T-cell (primary cell): Measurements from ENCODE around the gene ST6GALNAC2. TPM values are rescaled to one million over a fixed set of nuclear protein-coding genes. Genes with fewer than 3 reads are reported as not detected.

Source experiments
- ATAC-seq, 4 experiments: fragments of 200-7000 bp in 3 of 4; fragments of 150-1000 bp in 1 of 4; cut with Tn5 transposase; replicated peaks in 1 of 4; 1 replicate in 3 of 4; 2 replicates in 1 of 4; pipeline ENCODE4 v1.10.0; 2021; ENCODE audit warnings: moderate library complexity in 3 of 4, mild to moderate bottlenecking in 2 of 4, moderate number of reproducible peaks in 1 of 4
- CTCF ChIA-PET, 2 donors: fragments of 300-600 bp; sonication (Branson Sonifier 250); formaldehyde crosslinking; loops; one replicate each; lab custom pipeline; 2022; ENCODE audit warnings: antibody characterized with exemption in 2 of 2; lab: Charles Lee
- POLR2A ChIA-PET, 2 donors: fragments of 300-600 bp; sonication (Branson Sonifier 250); formaldehyde crosslinking; loops; one replicate each; lab custom pipeline; 2022; ENCODE audit warnings: antibody characterized with exemption in 2 of 2; lab: Charles Lee
- DNase-seq, 35 experiments: peaks; one replicate each; pipeline versions ENCODE4 v3.0.0 to v3.0.0-alpha.2; 2013 to 2023
- H3K27ac ChIP-seq: one replicate; pipeline ENCODE4 v1.5.1; 2013; ENCODE audit warnings: low read length
- H3K27me3 ChIP-seq, 2 experiments: replicated peaks in 1 of 2; 1 replicate in 1 of 2; 2 replicates in 1 of 2; pipeline versions ENCODE4 v1.6.1 to v1.7.0; 2013; ENCODE audit warnings: low read length in 1 of 2, mixed read lengths in 1 of 2; ENCODE audit not compliant: control insufficient read depth in 2 of 2, insufficient read depth in 2 of 2; ENCODE audit errors: extremely low read depth in 1 of 2
- H3K36me3 ChIP-seq, 2 donors: 1 replicate in 1 of 2; 2 replicates in 1 of 2; pipeline versions ENCODE4 v1.6.1 to v1.7.0; 2013; ENCODE audit warnings: low read length in 1 of 2; ENCODE audit not compliant: control insufficient read depth in 2 of 2, insufficient read depth in 1 of 2; ENCODE audit errors: extremely low read depth in 1 of 2
- H3K4me1 ChIP-seq, 2 experiments: 1 replicate in 1 of 2; 2 replicates in 1 of 2; pipeline versions ENCODE4 v1.6.1 to v1.7.0; 2013; ENCODE audit warnings: low read length in 2 of 2, mixed read lengths in 1 of 2; ENCODE audit not compliant: insufficient read depth in 2 of 2, control insufficient read depth in 1 of 2; ENCODE audit errors: extremely low read depth in 1 of 2
- H3K4me3 ChIP-seq, 2 donors: 1 replicate in 1 of 2; 2 replicates in 1 of 2; pipeline versions ENCODE4 v1.5.1 to v1.7.0; 2013; ENCODE audit warnings: mild to moderate bottlenecking in 2 of 2, low read length in 1 of 2, moderate library complexity in 1 of 2; ENCODE audit not compliant: control insufficient read depth in 1 of 2; ENCODE audit errors: extremely low read depth in 1 of 2
- H3K9me3 ChIP-seq: 2 replicates; pipeline ENCODE4 v1.7.0; 2013
- H3K27ac Mint-ChIP-seq, 2 donors: one replicate each; pipeline ENCODE4 v1.8.0; 2020 to 2021; ENCODE audit warnings: mild to moderate bottlenecking in 2 of 2, mixed read lengths in 2 of 2
- H3K27me3 Mint-ChIP-seq, 2 donors: one replicate each; pipeline ENCODE4 v1.8.0; 2021 to 2022; ENCODE audit warnings: mixed read lengths in 2 of 2
- H3K36me3 Mint-ChIP-seq: one replicate; pipeline ENCODE4 v1.8.0; 2021; ENCODE audit warnings: mixed read lengths
- H3K4me1 Mint-ChIP-seq, 3 donors: one replicate each; pipeline ENCODE4 v1.8.0; 2020 to 2022; ENCODE audit warnings: mixed read lengths in 3 of 3, mild to moderate bottlenecking in 1 of 3
- H3K4me3 Mint-ChIP-seq, 3 donors: one replicate each; pipeline ENCODE4 v1.8.0; 2020 to 2022; ENCODE audit warnings: mild to moderate bottlenecking in 3 of 3, mixed read lengths in 3 of 3, moderate library complexity in 3 of 3
- H3K9me3 Mint-ChIP-seq, 3 donors: one replicate each; pipeline ENCODE4 v1.8.0; 2020 to 2022; ENCODE audit warnings: mixed read lengths in 3 of 3
- WGBS: methylation state at CpG from one replicate; pipeline ENCODE4 v1.1.5; 2013; ENCODE audit warnings: missing lambda C conversion rate; ENCODE audit not compliant: insufficient coverage; 5-methylcytosine and 5-hydroxymethylcytosine counted together
- total RNA-seq, 35 experiments: library from RNA in 6 of 35; stranded (reverse) in 6 of 35; fragments of 120-200 nt in 1 of 35; gene quantifications; one replicate each; pipeline versions ENCODE4 v1.2.1 to v1.2.4 and lab custom pipeline; 2013 to 2026

The ST6GALNAC2 gene
- total RNA-seq, 5 donors from 2014 or later (not counting 1 experiment from before 2014, with no cell fraction given) = 0.55 to 4.7 (median 2.1) TPM

DNA sequence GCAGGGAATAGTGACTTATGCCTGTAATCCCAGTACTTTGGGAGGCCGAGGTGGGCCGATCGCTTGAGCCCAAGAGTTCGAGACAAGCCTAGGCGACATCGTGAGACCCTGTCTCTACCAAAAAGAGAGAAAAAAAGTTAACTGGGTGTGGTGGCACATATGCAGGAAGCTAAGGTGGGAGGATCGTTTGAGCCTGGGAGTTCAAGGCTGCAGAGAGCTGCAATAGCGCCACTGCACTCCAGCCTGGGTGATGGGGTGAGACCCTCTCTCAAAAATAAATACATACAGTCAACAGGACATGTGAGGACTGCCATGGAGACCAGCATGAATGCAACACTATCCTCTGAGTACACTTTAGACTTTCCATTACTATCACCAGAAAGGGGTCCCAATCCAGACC is 15.4 kb upstream of the ST6GALNAC2 start:
- ATAC-seq (no peak), DNase-seq (no peak)
- Mint-ChIP-seq H3K27ac (peak overlapping the region in 1 of 2 donors; percentile 2), H3K9me3 (no peaks in the 10 kb centered on the region), H3K36me3 (no peaks in the 10 kb centered on the region), H3K4me1 (peaks cover 17 to 20% (median 18%) of the 10 kb centered on the region in 3 donors), H3K27me3 (peaks cover 0 to 8% of the 10 kb centered on the region in 2 donors), H3K4me3 (peak overlapping the region in 1 of 3 donors; percentile 23)
- ChIA-PET CTCF (no interaction called here), POLR2A (no interaction called here)
- no peak overlapping the region for H3K27ac ChIP-seq
- no peaks in the 10 kb centered on the region for H3K36me3 ChIP-seq
- H3K4me3 ChIP-seq = no peak overlapping the region
- H3K27me3 ChIP-seq = peaks cover 0 to 41% of the 10 kb centered on the region in 2 experiments
- H3K4me1 ChIP-seq = peaks cover 6 to 16% of the 10 kb centered on the region in 2 experiments
- H3K9me3 ChIP-seq = no peaks in the 10 kb centered on the region
- WGBS = 86% methylated on average over 5 of the region's 8 CpGs

DNA sequence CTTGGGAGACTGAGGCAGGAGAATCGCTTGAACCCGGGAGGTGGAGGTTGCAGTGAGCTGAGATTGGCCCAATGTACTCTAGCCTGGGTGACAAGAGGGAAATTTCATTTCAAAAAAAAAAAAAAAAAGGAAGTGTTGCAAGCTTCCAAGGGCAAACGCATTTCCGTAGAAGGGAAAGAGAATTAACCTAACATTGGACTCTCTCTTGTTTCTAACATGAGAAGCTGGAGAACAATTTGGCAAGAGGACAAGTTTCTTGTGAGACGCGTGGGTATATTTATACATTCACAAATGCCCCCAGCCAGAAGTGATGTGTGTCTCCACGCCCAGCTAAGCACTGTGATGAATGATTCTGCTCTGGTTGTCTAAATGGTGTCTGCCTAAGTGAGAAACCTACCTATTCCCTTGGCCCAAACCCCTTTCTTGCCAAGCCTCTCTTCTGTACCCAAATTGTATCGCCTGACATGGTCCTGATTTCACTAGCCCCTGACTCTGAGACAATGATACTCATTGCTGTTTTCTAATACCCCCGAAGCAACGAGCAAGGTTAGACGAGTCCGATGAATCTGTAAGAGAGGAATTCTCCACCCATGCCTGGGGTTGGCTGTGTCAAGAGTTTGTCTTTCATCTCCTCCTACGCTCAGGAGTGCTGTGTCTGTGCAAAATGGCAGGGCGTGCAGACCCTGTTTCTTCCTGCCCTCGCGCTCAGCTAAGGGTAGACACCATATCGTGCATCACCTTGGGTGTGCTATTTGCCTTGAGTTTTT is 14.2 kb upstream of the ST6GALNAC2 start:
- POLR2A ChIA-PET = interaction anchor here in 1 of 2 donors (0.5 kb wide), 1 partner anchor 1326 kb away, joined by 4 read pairs; no protein-coding TSS in a partner anchor
- H3K4me1 ChIP-seq = peaks cover 6 to 16% of the 10 kb centered on the region in 2 experiments
- peaks cover 0 to 12% of the 10 kb centered on the region in 2 donors for H3K27me3 Mint-ChIP-seq
- H3K36me3 ChIP-seq = no peaks in the 10 kb centered on the region
- H3K4me3 Mint-ChIP-seq = no peak overlapping the region
- no peaks in the 10 kb centered on the region for H3K9me3 ChIP-seq
- H3K9me3 Mint-ChIP-seq = no peaks in the 10 kb centered on the region
- H3K27ac Mint-ChIP-seq = no peak overlapping the region
- WGBS = 93% methylated on average over 9 of the region's 17 CpGs
- peaks cover 0 to 41% of the 10 kb centered on the region in 2 experiments for H3K27me3 ChIP-seq
- ATAC-seq (no peak), DNase-seq (no peak)
- CTCF ChIA-PET = interaction anchor here (0.6 to 0.9 kb wide), 3 partner anchors 82 to 345 kb away, joined by 3 to 6 read pairs (median 3); no protein-coding TSS in a partner anchor
- no peak overlapping the region for H3K27ac ChIP-seq
- peaks cover 17 to 20% (median 18%) of the 10 kb centered on the region in 3 donors for H3K4me1 Mint-ChIP-seq
- H3K36me3 Mint-ChIP-seq = no peaks in the 10 kb centered on the region
- no peak overlapping the region for H3K4me3 ChIP-seq

DNA sequence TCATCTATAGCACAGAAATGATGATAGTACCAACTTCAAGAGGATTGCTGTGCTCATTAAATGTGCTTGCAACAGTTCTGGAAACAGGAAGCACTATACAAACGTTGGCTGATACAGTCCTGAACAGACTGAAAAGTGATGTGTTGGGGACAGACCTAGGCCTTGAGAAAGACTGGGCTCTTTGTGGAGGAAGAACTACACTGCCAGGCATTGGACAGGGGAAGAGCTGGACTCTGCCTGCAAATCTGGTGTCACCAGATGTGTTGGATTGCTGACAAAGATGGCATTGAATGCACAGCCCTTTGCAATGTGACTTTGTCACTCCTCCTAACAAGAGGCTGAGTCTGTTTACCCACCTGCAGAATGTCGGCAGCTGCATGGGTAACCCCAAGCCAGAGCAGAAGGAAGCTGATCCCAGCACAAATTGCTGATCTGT is 12.4 kb upstream of the ST6GALNAC2 start:
- Mint-ChIP-seq H3K4me1 (peaks cover 17 to 20% (median 18%) of the 10 kb centered on the region in 3 donors), H3K36me3 (no peaks in the 10 kb centered on the region), H3K9me3 (no peaks in the 10 kb centered on the region), H3K27me3 (peaks cover 4 to 9% of the 10 kb centered on the region in 2 donors), H3K27ac (no peak overlapping the region), H3K4me3 (no peak overlapping the region)
- DNase-seq (no peak), ATAC-seq (no peak)
- Histone ChIP-seq H3K27me3 (peaks cover 0 to 35% of the 10 kb centered on the region in 2 experiments), H3K4me3 (no peak overlapping the region), H3K36me3 (no peaks in the 10 kb centered on the region), H3K4me1 (peaks cover 6 to 16% of the 10 kb centered on the region in 2 experiments), H3K9me3 (no peaks in the 10 kb centered on the region), H3K27ac (no peak overlapping the region)
- 25% methylated on average over 2 of the region's 2 CpGs for WGBS
- POLR2A ChIA-PET = no interaction called here
- CTCF ChIA-PET = interaction anchor here in 1 of 2 donors (0.7 kb wide), 2 partner anchors 66 to 295 kb away, joined by 4 to 5 read pairs; no protein-coding TSS in a partner anchor

- no peak overlapping the region for H3K27ac Mint-ChIP-seq
Observed at GRCh38 chr17:76597156-76598003, 11.7 kb upstream of the ST6GALNAC2 start.

GRCh38 chr17:76594690-76595089 is 9.0 kb upstream of the ST6GALNAC2 start:
- peaks cover 9 to 10% of the 10 kb centered on the region in 2 donors for H3K27me3 Mint-ChIP-seq
- Histone ChIP-seq H3K4me3 (no peak overlapping the region), H3K9me3 (no peaks in the 10 kb centered on the region), H3K36me3 (no peaks in the 10 kb centered on the region), H3K27ac (no peak overlapping the region), H3K27me3 (peaks cover 0 to 30% of the 10 kb centered on the region in 2 experiments), H3K4me1 (no peaks in the 10 kb centered on the region)
- WGBS = no CpG with 5 or more reads among the region's 3 CpGs
- no peak for DNase-seq
- no peak for ATAC-seq
- H3K4me1 Mint-ChIP-seq = no peaks in the 10 kb centered on the region
- no peaks in the 10 kb centered on the region for H3K36me3 Mint-ChIP-seq
- no peaks in the 10 kb centered on the region for H3K9me3 Mint-ChIP-seq
- no peak overlapping the region for H3K4me3 Mint-ChIP-seq
- ChIA-PET CTCF (interaction anchor here in 1 of 2 donors (0.7 kb wide), 1 partner anchor 137 kb away, joined by 3 read pairs; no protein-coding TSS in a partner anchor), POLR2A (interaction anchor here in 1 of 2 donors (0.7 kb wide), 1 partner anchor 599 kb away, joined by 4 read pairs; no protein-coding TSS in a partner anchor)
- no peak overlapping the region for H3K27ac Mint-ChIP-seq

More at GRCh38 chr17:76597156-76598003, 11.7 kb upstream of the ST6GALNAC2 start:
- no peak for DNase-seq
- H3K9me3 Mint-ChIP-seq = no peaks in the 10 kb centered on the region
- Histone ChIP-seq H3K4me3 (no peak overlapping the region), H3K9me3 (no peaks in the 10 kb centered on the region), H3K27me3 (peaks cover 0 to 38% of the 10 kb centered on the region in 2 experiments), H3K36me3 (no peaks in the 10 kb centered on the region), H3K4me1 (peaks cover 6 to 16% of the 10 kb centered on the region in 2 experiments), H3K27ac (no peak overlapping the region)
- no peak for ATAC-seq
- H3K27me3 Mint-ChIP-seq = peaks cover 4 to 7% of the 10 kb centered on the region in 2 donors
- no peak overlapping the region for H3K4me3 Mint-ChIP-seq
- WGBS = 73% methylated on average over 5 of the region's 12 CpGs
- POLR2A ChIA-PET = no interaction called here
- CTCF ChIA-PET = no interaction called here
- peaks cover 17 to 18% (median 17%) of the 10 kb centered on the region in 3 donors for H3K4me1 Mint-ChIP-seq
- no peaks in the 10 kb centered on the region for H3K36me3 Mint-ChIP-seq

DNA sequence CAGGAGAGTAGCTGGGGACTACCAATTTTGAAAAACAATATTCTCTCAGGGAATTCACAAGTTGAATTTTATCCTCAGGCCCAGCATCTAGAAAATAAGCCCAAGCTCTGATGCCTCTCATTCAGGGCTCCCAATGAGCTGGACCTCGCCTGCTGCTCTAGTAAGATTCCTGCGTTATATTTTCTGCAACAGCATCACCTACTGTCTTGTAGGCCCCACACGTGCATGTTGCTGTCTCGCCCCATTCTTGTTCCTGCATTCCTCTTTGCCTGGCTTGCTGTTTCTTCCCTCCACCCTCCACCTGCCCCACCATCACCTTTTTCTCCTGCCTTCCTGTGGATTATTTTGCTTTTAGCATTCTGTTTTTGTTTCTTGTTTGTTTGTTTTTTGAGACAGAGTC is 8.3 kb upstream of the ST6GALNAC2 start:
- no peak overlapping the region for H3K27ac Mint-ChIP-seq
- Histone ChIP-seq H3K4me1 (no peaks in the 10 kb centered on the region), H3K9me3 (no peaks in the 10 kb centered on the region), H3K27me3 (peaks cover 0 to 31% of the 10 kb centered on the region in 2 experiments), H3K27ac (no peak overlapping the region), H3K36me3 (no peaks in the 10 kb centered on the region), H3K4me3 (no peak overlapping the region)
- peaks cover 14 to 16% of the 10 kb centered on the region in 2 donors for H3K27me3 Mint-ChIP-seq
- ChIA-PET CTCF (no interaction called here), POLR2A (no interaction called here)
- 82% methylated on average over 4 of the region's 4 CpGs for WGBS
- H3K4me1 Mint-ChIP-seq = no peaks in the 10 kb centered on the region
- no peaks in the 10 kb centered on the region for H3K36me3 Mint-ChIP-seq
- H3K9me3 Mint-ChIP-seq = no peaks in the 10 kb centered on the region
- DNase-seq (no peak), ATAC-seq (no peak)
- no peak overlapping the region for H3K4me3 Mint-ChIP-seq
